Measurements from ENCODE around the gene DDX4. TPM values are rescaled to one million over a fixed set of nuclear protein-coding genes. Genes with fewer than 3 reads are reported as not detected.

The DDX4 gene
- total and polyA plus RNA-seq, 9 of the 15 experiments (the other 6 are each of a cell fraction or from before 2014, with no cell fraction given): not detected

GRCh38 chr5:55732585-55732984 lies 5.3 kb upstream of the DDX4 start (continued):
- TF ChIP-seq CBFA2T2 (conservative IDR thresholded peaks at IDR 0.05) (no peak), BMI1 (IDR thresholded peaks at IDR 0.05; ENCODE audit: low read length) (no peak), MGA (IDR thresholded peaks at IDR 0.05) (no peak), RFX7 (CRISPR knock-in tag; IDR thresholded peaks at IDR 0.05) (no peak), ZNF224 (CRISPR knock-in tag; IDR thresholded peaks at IDR 0.05) (no peak), STAT5B (CRISPR knock-in tag; IDR thresholded peaks at IDR 0.05) (no peak), MTF1 (CRISPR knock-in tag; IDR thresholded peaks at IDR 0.05; ENCODE audit: borderline replicate concordance) (no peak), ZNF395 (CRISPR knock-in tag; IDR thresholded peaks at IDR 0.05) (no peak), FOXJ2 (tag; IDR thresholded peaks at IDR 0.05) (no peak)
